ENCODE measurements around the gene UCP3. TPM values are rescaled to one million over a fixed set of nuclear protein-coding genes. Genes with fewer than 3 reads are reported as not detected.
A peak's percentile ranks its signal among the peaks of the same experiment; 100 is the strongest.
"Not testable (repeated sequence)": the region's sequence is repeated elsewhere in the genome, so short reads cannot be mapped to it uniquely, and the experiment has no call there.

Gene UCP3
- total RNA-seq, 3 donors from 2014 or later, result 1.6 to 5.9 (median 1.8) TPM

- Histone ChIP-seq H3K36me3 (no peaks in the 10 kb centered on the region), H3K9me3 (no peaks in the 10 kb centered on the region), H3K27ac (no peak overlapping the region), H3K27me3 (no peaks in the 10 kb centered on the region), H3K4me3 (no peak overlapping the region), H3K4me1 (no peaks in the 10 kb centered on the region)
- no peak for DNase-seq (ENCODE audit: low spot score in 2 of 2)
- TF ChIP-seq POLR2AphosphoS5 (IDR thresholded peaks at IDR 0.05), result no peak
- no peak for TF ChIP-seq CTCF (IDR thresholded peaks at IDR 0.05)
- TF ChIP-seq POLR2A (IDR thresholded peaks at IDR 0.05), result no peak
- intact Hi-C loops (cut with DNase I; ENCODE audit: low total_unique reads), result no loop called here
Observed at GRCh38 chr11:73989156-73989555, 19.7 kb downstream of the UCP3 start.

GRCh38 chr11:73988227-73988626 is 20.7 kb downstream of the UCP3 start:
- Histone ChIP-seq H3K27ac (no peak overlapping the region), H3K4me3 (no peak overlapping the region), H3K27me3 (no peaks in the 10 kb centered on the region), H3K36me3 (no peaks in the 10 kb centered on the region), H3K4me1 (peaks cover 0 to 4% of the 10 kb centered on the region in 2 donors), H3K9me3 (no peaks in the 10 kb centered on the region)
- intact Hi-C loops (cut with DNase I; ENCODE audit: low total_unique reads), result no loop called here
- no peak for TF ChIP-seq POLR2A (IDR thresholded peaks at IDR 0.05)
- no peak for TF ChIP-seq CTCF (IDR thresholded peaks at IDR 0.05)
- TF ChIP-seq POLR2AphosphoS5 (IDR thresholded peaks at IDR 0.05), result no peak
- no peak for DNase-seq (ENCODE audit: low spot score in 2 of 2)

- DNase-seq (ENCODE audit: low spot score in 2 of 2), result peak in 1 of 2 donors; percentile 24
- intact Hi-C loops (cut with DNase I; ENCODE audit: low total_unique reads); H3K4me3 ChIP-seq: not testable (repeated sequence)
Observed at GRCh38 chr11:73985661-73986060, 23.2 kb downstream of the UCP3 start.

GRCh38 chr11:73983741-73984538 is 24.9 kb downstream of the UCP3 start:
- H3K27ac ChIP-seq, result peak overlapping the region; percentile 84 to 91
- intact Hi-C loops (cut with DNase I; ENCODE audit: low total_unique reads), result no loop called here
- DNase-seq (ENCODE audit: low spot score in 2 of 2), result peak in 1 of 2 donors; percentile 6

More at GRCh38 chr11:73985661-73986060, 23.2 kb downstream of the UCP3 start:
- H3K36me3 ChIP-seq, H3K9me3 ChIP-seq, H3K27ac ChIP-seq, H3K4me1 ChIP-seq, H3K27me3 ChIP-seq: not testable (repeated sequence)

GRCh38 chr11:73982990-73983740 is 25.7 kb downstream of the UCP3 start:
- Histone ChIP-seq H3K36me3 (no peaks in the 10 kb centered on the region), H3K4me3 (peak overlapping the region; percentile 50 to 68 (median 66)), H3K27me3 (no peaks in the 10 kb centered on the region), H3K27ac (peak overlapping the region; percentile 84 to 91), H3K9me3 (no peaks in the 10 kb centered on the region), H3K4me1 (peaks cover 0 to 4% of the 10 kb centered on the region in 2 donors)
- intact Hi-C loops (cut with DNase I; ENCODE audit: low total_unique reads), result no loop called here
- peak; percentile 86 to 91 for DNase-seq (ENCODE audit: low spot score in 2 of 2)
- TF ChIP-seq POLR2A (IDR thresholded peaks at IDR 0.05) (peak; percentile 43), POLR2AphosphoS5 (IDR thresholded peaks at IDR 0.05) (peak; percentile 17 to 80 (median 63)), CTCF (IDR thresholded peaks at IDR 0.05) (no peak)

More at GRCh38 chr11:73983741-73984538, 24.9 kb downstream of the UCP3 start:
- no peak for TF ChIP-seq CTCF (IDR thresholded peaks at IDR 0.05)
- no peak for TF ChIP-seq POLR2A (IDR thresholded peaks at IDR 0.05)
- no peak for TF ChIP-seq POLR2AphosphoS5 (IDR thresholded peaks at IDR 0.05)
- H3K27me3 ChIP-seq, result no peaks in the 10 kb centered on the region
- no peaks in the 10 kb centered on the region for H3K9me3 ChIP-seq
- H3K4me3 ChIP-seq, result peak overlapping the region; percentile 50 to 68 (median 66)
- H3K4me1 ChIP-seq, result peaks cover 0 to 4% of the 10 kb centered on the region in 2 donors
- no peaks in the 10 kb centered on the region for H3K36me3 ChIP-seq

Measured in breast epithelium (tissue), 4 donors.